Mucosa of descending colon (tissue), 3 donors: ENCODE results near the gene LETMD1. TPM values are rescaled to one million over a fixed set of nuclear protein-coding genes. Genes with fewer than 3 reads are reported as not detected.
A peak's percentile ranks its signal among the peaks of the same experiment; 100 is the strongest.

Experiments
- ATAC-seq: fragments of 200-7000 bp; cut with Tn5 transposase; one replicate; pipeline ENCODE4 v1.9.1; 2020; ENCODE audit warnings: mild to moderate bottlenecking, moderate library complexity
- DNase-seq, 3 donors: peaks; one replicate each; pipeline ENCODE4 v3.0.0-alpha.2; 2020
- H3K36me3 ChIP-seq: fragments of 200-600 bp; one replicate; pipeline ENCODE4 v1.8.0; 2021; ENCODE audit warnings: low read depth, mild to moderate bottlenecking
- H3K4me1 ChIP-seq: fragments of 200-600 bp; one replicate; pipeline ENCODE4 v1.8.0; 2021; ENCODE audit warnings: low read depth, mild to moderate bottlenecking
- H3K4me3 ChIP-seq: fragments of 200-600 bp; one replicate; pipeline ENCODE4 v1.8.0; 2021; ENCODE audit warnings: mild to moderate bottlenecking
- H3K9me3 ChIP-seq: fragments of 200-600 bp; one replicate; pipeline ENCODE4 v1.8.0; 2021; ENCODE audit warnings: mild to moderate bottlenecking
- CTCF ChIP-seq: fragments of 200-600 bp; IDR thresholded peaks from one replicate; pipeline ENCODE4 v1.8.0; 2022; ENCODE audit warnings: antibody characterized with exemption, mild to moderate bottlenecking
- intact Hi-C, 2 donors: fragments of 100-400 bp; cut with DNase I in 1 of 2; cut with micrococcal nuclease in 1 of 2; formaldehyde crosslinking; loops; one replicate each; pipeline versions ENCODE4 v1.11.0 to v1.11.1; 2022; cut with DNase I, micrococcal nuclease
- total RNA-seq, 3 donors: library from RNA; stranded (reverse); fragmentation: NEBNext Ultra II Directional in 2 of 3; extraction: Animal tissue kit (Norgen Biotek cat#: 25700) in 2 of 3; gene quantifications; one replicate each; pipeline versions ENCODE4 v1.2.1 to v1.2.4, GENCODE V29; 2021 to 2023
- donor health status: DM: no; HTN: no; CAD: no; lungs with moderate emphysema.
- donor health status: DM: no; HTN: no; CAD: no.
- donor health status: DM: no; HTN: yes; CAD: no.

Gene LETMD1
- total RNA-seq, 3 donors from 2014 or later, result 67.4 to 74.2 (median 72.7) TPM

- no peaks in the 10 kb centered on the region for H3K9me3 ChIP-seq
- intact Hi-C loops, result no loop called here
Observed at GRCh38 chr12:51087818-51088217, 39.7 kb downstream of the LETMD1 start.

GRCh38 chr12:51090705-51091229, 42.6 kb downstream of the LETMD1 start:
- DNase-seq, result peak in 2 of 3 donors; percentile 25 to 36
- peak; percentile 90 for ATAC-seq

More at GRCh38 chr12:51087818-51088217, 39.7 kb downstream of the LETMD1 start:
- DNase-seq (no peak), ATAC-seq (no peak)
- H3K4me3 ChIP-seq, result no peak overlapping the region
- H3K36me3 ChIP-seq, result no peaks in the 10 kb centered on the region
- H3K4me1 ChIP-seq, result peaks cover 6% of the 10 kb centered on the region
- TF ChIP-seq CTCF, result no peak

GRCh38 chr12:51098611-51099010, 50.5 kb downstream of the LETMD1 start:
- no peak for ATAC-seq
- H3K36me3 ChIP-seq, result peaks cover 10% of the 10 kb centered on the region
- intact Hi-C loops, result no loop called here

More at GRCh38 chr12:51090705-51091229, 42.6 kb downstream of the LETMD1 start:
- peaks cover 6% of the 10 kb centered on the region for H3K4me1 ChIP-seq
- H3K4me3 ChIP-seq, result no peak overlapping the region
- H3K36me3 ChIP-seq, result peaks cover 5% of the 10 kb centered on the region
- H3K9me3 ChIP-seq, result no peaks in the 10 kb centered on the region
- no peak for TF ChIP-seq CTCF
- intact Hi-C loops, result no loop called here

GRCh38 chr12:51103977-51104376, 55.9 kb downstream of the LETMD1 start:
- peaks cover 5% of the 10 kb centered on the region for H3K36me3 ChIP-seq
- no peak for ATAC-seq
- H3K4me3 ChIP-seq, result no peak overlapping the region
- DNase-seq, result no peak
- TF ChIP-seq CTCF, result no peak
- H3K9me3 ChIP-seq, result no peaks in the 10 kb centered on the region
- intact Hi-C loops, result no loop called here
- H3K4me1 ChIP-seq, result no peaks in the 10 kb centered on the region

More at GRCh38 chr12:51098611-51099010, 50.5 kb downstream of the LETMD1 start:
- H3K4me1 ChIP-seq, result no peaks in the 10 kb centered on the region
- DNase-seq, result no peak
- no peak overlapping the region for H3K4me3 ChIP-seq
- no peak for TF ChIP-seq CTCF
- H3K9me3 ChIP-seq, result no peaks in the 10 kb centered on the region

GRCh38 chr12:51108136-51108535, 60.0 kb downstream of the LETMD1 start:
- H3K9me3 ChIP-seq, result no peaks in the 10 kb centered on the region
- no peak overlapping the region for H3K4me3 ChIP-seq
- no peaks in the 10 kb centered on the region for H3K4me1 ChIP-seq
- TF ChIP-seq CTCF, result no peak
- intact Hi-C loops, result no loop called here
- ATAC-seq, result no peak
- DNase-seq, result no peak
- H3K36me3 ChIP-seq, result no peaks in the 10 kb centered on the region

Other genes starting within 250 kb of the LETMD1 start
- gene TMPRSS12, start 205.4 kb upstream of the LETMD1 start, total RNA-seq, result not detected
- gene HIGD1C, start 95.8 kb upstream of the LETMD1 start, total RNA-seq, result not detected
- 10 to 100 TPM; 32.3 to 48.9 (median 43.0) TPM for gene SLC11A2, start 21.9 kb upstream of the LETMD1 start, total RNA-seq
- 10 to 100 TPM; 16.8 to 29.5 (median 16.9) TPM for gene CSRNP2, start 35.3 kb downstream of the LETMD1 start, total RNA-seq
- 10 to 100 TPM; 28.3 to 31.4 (median 28.4) TPM for gene TFCP2, start 124.8 kb downstream of the LETMD1 start, total RNA-seq
- gene POU6F1, start 169.7 kb downstream of the LETMD1 start, total RNA-seq, result 10 to 100 TPM in 1 of 3 donors, 1 to 10 TPM in 2; 3.9 to 21.4 (median 5.1) TPM
- 100 to 1,000 TPM; 211 to 334 (median 329) TPM for gene DAZAP2, start 190.5 kb downstream of the LETMD1 start, total RNA-seq
- 10 to 100 TPM; 35.0 to 88.6 (median 85.6) TPM for gene SMAGP, start 222.1 kb downstream of the LETMD1 start, total RNA-seq